ENCODE data around the gene NPAS3.

The NPAS3 gene

GRCh38 chr14:33727606-33728005, 788.9 kb downstream of the NPAS3 start:
- in situ Hi-C loops (cut with HindIII; ENCODE audit: low sequenced_read_pairs) = no loop called here

- in situ Hi-C loops (cut with HindIII; ENCODE audit: low sequenced_read_pairs) = no loop called here
Measured at GRCh38 chr14:33728010-33728498, 789.4 kb downstream of the NPAS3 start.

GRCh38 chr14:33730156-33730555, 791.5 kb downstream of the NPAS3 start:
- in situ Hi-C loops (cut with HindIII; ENCODE audit: low sequenced_read_pairs) = no loop called here

- in situ Hi-C loops (cut with HindIII; ENCODE audit: low sequenced_read_pairs) = no loop called here
Measured at GRCh38 chr14:33732175-33732574, 793.5 kb downstream of the NPAS3 start.

- in situ Hi-C loops (cut with HindIII; ENCODE audit: low sequenced_read_pairs) = no loop called here
Measured at GRCh38 chr14:33733310-33733709, 794.6 kb downstream of the NPAS3 start.

GRCh38 chr14:33733721-33734120, 795.0 kb downstream of the NPAS3 start:
- in situ Hi-C loops (cut with HindIII; ENCODE audit: low sequenced_read_pairs) = no loop called here

GRCh38 chr14:33734387-33734786, 795.7 kb downstream of the NPAS3 start:
- in situ Hi-C loops (cut with HindIII; ENCODE audit: low sequenced_read_pairs) = no loop called here

- in situ Hi-C loops (cut with HindIII; ENCODE audit: low sequenced_read_pairs) = no loop called here
Measured at GRCh38 chr14:33736299-33736825, 797.7 kb downstream of the NPAS3 start.

GRCh38 chr14:33736979-33737378, 798.3 kb downstream of the NPAS3 start:
- in situ Hi-C loops (cut with HindIII; ENCODE audit: low sequenced_read_pairs) = no loop called here

- in situ Hi-C loops (cut with HindIII; ENCODE audit: low sequenced_read_pairs) = no loop called here
Measured at GRCh38 chr14:33737446-33737845, 798.8 kb downstream of the NPAS3 start.

- in situ Hi-C loops (cut with HindIII; ENCODE audit: low sequenced_read_pairs) = no loop called here
Measured at GRCh38 chr14:33738029-33738428, 799.4 kb downstream of the NPAS3 start.

- in situ Hi-C loops (cut with HindIII; ENCODE audit: low sequenced_read_pairs) = no loop called here
Measured at GRCh38 chr14:33738491-33738890, 799.8 kb downstream of the NPAS3 start.

GRCh38 chr14:33740531-33740930, 801.9 kb downstream of the NPAS3 start:
- in situ Hi-C loops (cut with HindIII; ENCODE audit: low sequenced_read_pairs) = no loop called here

- in situ Hi-C loops (cut with HindIII; ENCODE audit: low sequenced_read_pairs) = no loop called here
Measured at GRCh38 chr14:33742166-33742565, 803.5 kb downstream of the NPAS3 start.

- in situ Hi-C loops (cut with HindIII; ENCODE audit: low sequenced_read_pairs) = no loop called here
Measured at GRCh38 chr14:33745163-33745562, 806.5 kb downstream of the NPAS3 start.

- in situ Hi-C loops (cut with HindIII; ENCODE audit: low sequenced_read_pairs) = no loop called here
Measured at GRCh38 chr14:33747749-33748148, 809.1 kb downstream of the NPAS3 start.

GRCh38 chr14:33754261-33754660, 815.6 kb downstream of the NPAS3 start:
- in situ Hi-C loops (cut with HindIII; ENCODE audit: low sequenced_read_pairs) = no loop called here

- in situ Hi-C loops (cut with HindIII; ENCODE audit: low sequenced_read_pairs) = no loop called here
Measured at GRCh38 chr14:33755358-33755757, 816.7 kb downstream of the NPAS3 start.

- in situ Hi-C loops (cut with HindIII; ENCODE audit: low sequenced_read_pairs) = no loop called here
Measured at GRCh38 chr14:33756833-33757232, 818.2 kb downstream of the NPAS3 start.

- in situ Hi-C loops (cut with HindIII; ENCODE audit: low sequenced_read_pairs) = no loop called here
Measured at GRCh38 chr14:33758547-33758946, 819.9 kb downstream of the NPAS3 start.

GRCh38 chr14:33762161-33762851, 823.6 kb downstream of the NPAS3 start:
- in situ Hi-C loops (cut with HindIII; ENCODE audit: low sequenced_read_pairs) = no loop called here

- in situ Hi-C loops (cut with HindIII; ENCODE audit: low sequenced_read_pairs) = no loop called here
Measured at GRCh38 chr14:33764876-33765650, 826.4 kb downstream of the NPAS3 start.
